Epidermal melanocyte (primary cell): ENCODE results near the gene KITLG.
"Not testable (repeated sequence)": the region's sequence is repeated elsewhere in the genome, so short reads cannot be mapped to it uniquely, and the experiment has no call there.

Source experiments
- DNase-seq: peaks from one replicate; pipeline ENCODE4 v3.0.0; 2011; ENCODE audit warnings: low spot score; ENCODE audit not compliant: insufficient read length

Gene KITLG

GRCh38 chr12:88496429-88496828, 83.8 kb downstream of the KITLG start:
- DNase-seq: no peak

- no peak for DNase-seq
These were observed 85.2 kb downstream of the KITLG start for GRCh38 chr12:88495031-88495430.

- no peak for DNase-seq
These were observed 85.8 kb downstream of the KITLG start for GRCh38 chr12:88494520-88494919.

GRCh38 chr12:88493636-88494035, 86.6 kb downstream of the KITLG start:
- DNase-seq: no peak

DNA sequence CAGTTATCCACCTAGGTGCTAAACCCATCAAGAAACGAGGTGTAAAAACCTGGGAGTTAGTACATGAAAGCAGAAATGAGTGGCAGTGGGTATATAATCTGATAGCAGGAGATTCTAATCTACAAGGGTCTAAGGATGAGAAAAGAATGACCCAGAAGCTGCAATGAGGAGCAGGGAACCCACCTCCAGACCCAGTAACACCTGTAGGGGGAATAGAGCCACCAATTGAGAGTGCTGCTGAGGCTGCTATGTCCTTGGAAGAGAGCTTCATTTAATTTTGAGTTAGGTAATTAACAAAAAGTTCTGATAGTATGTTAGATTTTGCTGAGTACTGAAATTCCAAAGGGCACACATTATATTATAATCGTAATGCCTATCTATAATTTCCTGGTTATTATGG, 89.8 kb downstream of the KITLG start:
- no peak for DNase-seq

- no peak for DNase-seq
These were observed 107.5 kb downstream of the KITLG start for GRCh38 chr12:88472775-88473174.

- DNase-seq: no peak
These were observed 108.0 kb downstream of the KITLG start for GRCh38 chr12:88472248-88472647.

DNA sequence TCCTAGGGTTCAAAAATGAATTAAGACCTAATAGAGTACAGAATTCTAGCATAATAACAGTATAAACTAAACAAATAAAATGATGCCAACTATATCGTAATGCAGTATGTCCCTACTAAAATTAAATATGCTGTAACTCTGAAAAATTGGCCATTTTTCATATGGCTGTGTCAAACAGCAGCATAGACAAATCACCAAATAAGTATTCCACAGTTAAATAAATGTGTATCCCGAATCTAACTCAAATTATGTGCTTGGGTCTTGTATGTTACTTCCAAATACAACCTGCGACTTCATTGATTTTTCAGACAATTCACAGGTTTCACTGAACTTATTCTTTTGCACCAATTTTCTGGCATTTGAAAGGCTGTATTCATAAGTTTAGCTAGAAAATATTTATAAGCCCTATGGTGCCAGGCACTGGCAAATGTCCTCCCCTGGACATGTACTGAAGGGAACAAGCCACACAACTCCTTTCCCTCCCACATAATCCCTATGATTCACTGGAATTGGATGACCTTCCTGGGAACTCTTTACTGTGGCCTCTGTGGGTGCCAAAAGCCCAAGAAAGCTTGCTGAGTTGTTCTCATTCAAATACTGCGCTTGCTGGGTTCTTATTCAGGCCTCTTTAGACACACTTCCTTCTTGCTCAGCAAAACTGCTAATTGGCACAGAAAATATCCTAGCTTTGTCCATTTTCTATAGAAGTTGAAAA, 108.8 kb downstream of the KITLG start:
- DNase-seq: no peak

DNA sequence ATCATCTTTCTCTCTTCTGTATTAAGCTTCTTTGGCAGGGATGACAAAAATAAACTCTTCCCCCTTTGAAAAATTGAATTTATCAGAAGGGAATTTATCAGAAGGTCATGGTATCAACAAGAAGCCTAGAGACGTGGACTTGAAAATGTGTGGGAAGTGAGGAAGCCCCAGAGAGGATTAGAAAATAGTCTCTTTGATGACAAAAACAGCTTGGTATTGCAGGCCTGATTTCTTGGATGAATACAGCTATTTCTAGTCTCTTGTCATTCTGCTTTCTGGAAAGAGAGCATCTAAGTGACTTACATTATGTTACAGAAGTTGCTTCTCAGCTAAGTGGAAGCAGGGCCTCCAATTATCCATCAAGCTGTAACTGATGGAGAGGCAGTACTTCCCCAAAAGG, 111.1 kb downstream of the KITLG start:
- DNase-seq: no peak

DNA sequence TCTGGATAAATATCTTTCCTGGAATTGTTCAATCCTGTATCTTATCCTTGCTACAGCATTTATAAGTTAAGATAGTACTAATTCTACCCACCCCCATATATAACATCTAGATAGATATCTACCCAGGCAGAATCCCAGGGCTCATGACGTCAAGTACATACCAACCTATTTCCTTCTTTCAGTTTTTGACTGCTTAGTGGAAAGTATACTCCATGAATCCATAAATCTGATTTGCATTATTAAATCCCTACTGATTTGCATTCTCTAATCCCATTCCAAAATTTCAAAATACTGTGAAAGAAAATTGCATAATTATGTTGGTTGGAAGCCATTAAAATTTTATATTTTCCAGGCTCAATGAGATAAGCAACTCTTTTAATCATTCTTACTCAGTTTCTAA, 111.7 kb downstream of the KITLG start:
- no peak for DNase-seq

GRCh38 chr12:88466708-88467107, 113.6 kb downstream of the KITLG start:
- not testable (repeated sequence) for DNase-seq

DNA sequence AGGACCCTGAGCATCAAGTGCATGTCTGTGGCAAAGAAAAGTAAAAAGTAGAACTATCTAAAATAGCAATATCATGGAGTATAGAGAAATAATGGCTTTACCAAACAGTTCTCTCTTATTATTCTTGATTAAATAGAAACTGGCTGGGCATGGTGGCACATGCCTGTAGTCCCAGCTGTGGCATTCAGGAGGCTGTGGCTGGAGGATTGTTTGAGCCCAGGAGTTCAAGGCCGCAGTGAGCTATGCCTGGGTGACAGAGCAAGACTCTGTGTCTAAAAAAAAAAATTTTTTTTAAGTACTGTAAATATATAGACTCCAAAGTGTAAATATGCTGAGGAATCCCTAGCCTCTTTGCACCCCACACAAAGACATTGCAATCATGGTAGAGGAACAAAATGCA, 121.9 kb downstream of the KITLG start:
- DNase-seq: no peak

- no peak for DNase-seq
These were observed 126.9 kb downstream of the KITLG start for GRCh38 chr12:88453323-88453722.

DNA sequence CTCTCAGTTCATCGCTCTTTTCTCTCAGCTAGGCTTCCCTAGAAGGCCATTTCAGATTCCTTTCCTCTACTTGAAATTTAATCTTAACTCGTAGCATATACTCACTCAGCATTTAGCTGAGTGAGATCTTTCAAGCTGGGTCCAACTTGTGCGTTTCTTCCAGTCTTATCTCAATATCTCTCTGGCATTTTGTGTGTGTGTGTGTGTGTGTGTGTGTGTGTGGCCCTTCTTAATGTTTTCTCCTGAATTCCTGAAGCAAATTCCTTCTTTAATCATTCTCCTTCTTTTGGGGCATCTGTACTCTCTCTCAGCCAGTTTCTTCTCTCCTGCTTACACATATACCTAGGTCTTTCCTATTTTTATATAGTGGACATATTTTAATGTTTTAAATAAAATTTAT, 129.1 kb downstream of the KITLG start:
- no peak for DNase-seq

GRCh38 chr12:88450136-88450535, 130.1 kb downstream of the KITLG start:
- no peak for DNase-seq

DNA sequence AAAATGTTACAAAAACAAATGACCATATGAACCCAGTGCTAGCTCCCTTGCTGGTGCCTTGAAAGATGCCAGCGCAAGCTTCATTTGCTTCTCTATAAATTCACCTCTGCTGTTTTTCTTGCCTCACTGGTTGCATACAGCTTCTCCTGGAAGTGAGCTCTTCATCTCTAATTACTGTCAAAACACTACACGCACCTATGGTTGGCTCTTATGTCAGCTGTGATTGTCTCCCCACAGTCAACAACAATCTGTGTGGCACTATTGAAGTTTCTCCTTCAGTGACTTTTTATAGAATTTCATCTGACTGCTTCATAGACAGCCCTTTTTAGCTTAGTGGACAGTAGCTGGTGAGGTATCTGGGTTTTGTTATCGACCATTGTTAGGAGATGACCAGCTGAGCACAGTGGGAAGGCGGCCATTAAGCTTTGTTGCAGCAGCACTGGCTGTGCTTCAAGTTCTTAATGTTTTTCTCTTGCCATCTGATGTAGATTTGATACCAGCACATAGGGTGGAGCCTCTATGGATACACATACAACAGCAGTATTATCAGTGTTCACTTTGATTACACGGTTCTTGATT, 131.8 kb downstream of the KITLG start:
- DNase-seq: no peak

DNA sequence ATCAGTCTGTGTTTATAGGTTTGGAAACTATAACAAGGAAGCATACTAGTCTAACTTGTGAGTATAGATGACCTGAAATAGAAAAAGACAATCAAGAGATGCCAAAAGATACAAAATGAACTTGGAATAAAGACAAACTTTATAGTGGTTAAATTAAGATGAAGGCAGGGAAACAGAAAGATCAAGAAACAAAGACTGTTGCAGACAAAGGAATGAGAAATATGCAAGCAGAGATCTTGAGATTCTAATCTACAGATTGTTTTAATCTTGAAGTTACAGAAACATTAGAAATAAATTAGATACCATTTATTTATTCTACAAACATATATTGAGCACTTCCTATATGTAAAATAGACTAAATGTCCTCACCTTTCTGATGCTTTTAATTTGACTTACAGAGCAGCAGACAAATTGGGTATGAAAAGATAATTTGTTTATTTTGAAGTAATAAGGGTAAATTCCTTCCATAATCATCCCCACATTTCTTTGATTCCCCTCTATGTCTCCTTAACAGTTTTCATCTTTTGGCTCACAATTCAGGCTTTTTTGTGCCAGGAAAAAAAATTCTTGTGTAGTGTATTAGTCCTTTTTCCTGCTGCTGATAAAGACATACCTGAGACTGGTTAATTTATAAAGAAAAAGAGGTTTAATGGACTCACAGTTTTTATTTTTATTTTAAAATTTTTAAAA, 134.4 kb downstream of the KITLG start:
- no peak for DNase-seq

DNA sequence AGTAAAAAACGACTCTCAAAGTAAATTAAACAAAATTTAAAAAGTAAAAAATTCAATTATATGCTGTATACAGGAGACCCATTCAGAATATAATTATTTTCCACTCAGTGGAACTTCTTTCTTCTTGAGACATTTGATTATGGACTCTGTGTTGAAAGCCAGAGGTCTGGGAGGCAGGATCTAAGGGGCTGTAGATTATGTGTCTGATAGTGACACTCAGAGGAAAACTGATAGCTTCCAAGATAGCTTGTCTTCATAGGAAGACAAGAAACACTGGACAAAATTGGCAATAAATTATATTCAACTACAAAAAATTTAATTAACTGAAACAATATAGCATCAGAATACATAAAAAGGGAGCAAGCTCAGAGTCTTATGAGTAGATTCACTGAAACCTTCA, 135.8 kb downstream of the KITLG start:
- DNase-seq: no peak
